Renal cortex interstitium (tissue), 11 donors: ENCODE results near the gene IL16. TPM values are rescaled to one million over a fixed set of nuclear protein-coding genes. Genes with fewer than 3 reads are reported as not detected.

Experiments
- DNase-seq, 11 donors: peaks; one replicate each; pipeline ENCODE4 v3.0.0-alpha.2; 2013; ENCODE audit warnings: low read depth in 9 of 11, low spot score in 4 of 11; ENCODE audit errors: extremely low read depth in 1 of 11
- polyA plus RNA-seq, 3 donors: library from polyadenylated mRNA; unstranded; fragments of 120-200 nt; gene quantifications; one replicate each; pipeline ENCODE4 v1.2.1, GENCODE V29; 2013; ENCODE audit not compliant: insufficient read length in 3 of 3

Gene IL16
- polyA plus RNA-seq, 3 donors, result 5.2 to 5.5 (median 5.4) TPM

DNA sequence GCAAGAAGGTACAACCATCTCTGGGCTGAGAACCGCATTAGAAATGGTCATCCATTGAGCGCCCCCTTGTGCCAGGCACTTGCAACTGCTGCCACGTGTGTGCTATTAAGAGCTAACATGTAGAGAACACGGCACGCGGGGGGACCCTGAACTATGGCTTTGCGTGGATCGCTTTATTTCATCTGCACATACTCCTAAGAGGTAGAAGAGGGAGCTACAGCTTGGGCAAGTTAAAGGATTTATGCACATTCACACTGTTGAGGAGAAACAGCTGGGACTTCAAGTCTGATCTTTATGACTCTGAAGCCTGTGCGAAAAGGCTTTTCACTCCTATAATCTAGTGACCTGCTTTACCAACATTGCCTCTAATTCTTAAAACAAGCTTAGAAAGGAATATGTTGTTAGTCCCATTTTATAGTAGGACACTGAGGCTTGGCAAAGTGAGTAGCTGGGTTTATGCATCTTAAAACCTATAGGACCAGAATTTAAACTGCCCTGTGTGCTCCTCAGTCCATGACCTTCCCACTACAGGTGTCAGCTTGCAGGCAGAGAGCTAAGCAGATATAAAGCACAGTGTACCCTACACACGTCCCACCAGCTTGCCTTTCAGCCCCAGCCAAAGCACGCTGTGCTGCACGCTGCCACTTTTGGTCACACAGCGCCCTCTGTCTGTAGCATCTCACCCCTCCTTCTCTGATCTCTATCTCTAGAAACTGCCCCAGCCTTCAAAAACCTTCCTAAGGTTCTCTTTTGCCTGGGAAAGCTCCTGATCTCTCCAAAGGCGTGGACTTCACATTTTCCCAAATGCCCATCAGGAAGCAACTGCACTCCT, 69.5 kb downstream of the IL16 start:
- DNase-seq, result peak; percentile 46 to 73 (median 68)

DNA sequence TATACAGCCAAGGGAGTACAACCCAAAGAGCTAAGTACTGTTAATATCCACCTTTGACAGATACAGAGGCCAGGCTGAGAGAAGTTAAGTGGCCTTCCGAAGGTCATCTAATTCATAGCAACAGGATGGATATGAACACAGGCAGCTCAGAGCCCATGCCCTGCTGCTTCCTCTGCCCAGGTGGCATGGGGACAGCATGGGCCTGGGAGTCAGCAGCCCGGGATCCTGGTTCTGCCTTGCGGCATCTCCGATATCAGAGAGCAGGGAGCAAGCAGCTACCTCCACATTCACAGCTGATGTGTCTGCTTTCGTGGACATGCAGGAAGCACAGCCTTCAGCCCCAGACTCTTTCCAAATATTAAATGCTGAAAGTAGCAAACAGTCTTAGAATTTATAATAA, 71.7 kb downstream of the IL16 start:
- DNase-seq, result no peak

DNA sequence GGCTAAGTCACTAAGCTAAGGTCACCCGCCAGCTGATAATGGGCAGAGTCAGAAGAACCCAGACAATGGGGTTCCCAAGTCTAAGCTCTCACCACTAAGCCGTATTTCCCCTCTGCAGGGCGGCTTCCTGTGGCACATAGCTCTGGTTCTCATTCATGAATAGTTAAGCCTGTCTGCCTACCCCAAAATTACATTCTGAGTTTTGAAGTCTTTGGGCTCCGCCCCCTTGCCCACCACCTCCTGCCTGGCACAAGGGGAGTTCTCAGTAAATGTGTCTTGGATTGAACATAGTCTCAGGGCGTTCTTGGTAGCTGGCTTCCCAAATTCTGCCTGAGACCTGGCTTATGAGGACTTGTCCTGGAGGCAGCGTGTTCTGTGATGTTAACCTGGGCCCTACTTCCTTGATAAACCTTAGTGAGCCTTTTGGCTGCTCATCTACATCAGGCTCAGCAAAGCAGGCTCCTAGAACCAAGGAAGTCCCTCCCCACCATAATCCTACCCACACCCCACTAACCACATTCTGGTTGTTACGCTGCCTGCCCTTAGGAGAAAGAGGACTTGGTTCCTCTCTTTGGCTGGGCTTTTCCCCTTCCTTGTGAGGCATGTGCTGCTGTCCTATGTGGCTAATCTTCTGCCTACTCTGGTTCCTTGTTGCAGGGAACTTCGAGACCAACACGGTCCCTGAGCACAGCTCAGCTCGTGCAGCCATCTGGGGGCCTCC, 72.4 kb downstream of the IL16 start:
- no peak for DNase-seq

DNA sequence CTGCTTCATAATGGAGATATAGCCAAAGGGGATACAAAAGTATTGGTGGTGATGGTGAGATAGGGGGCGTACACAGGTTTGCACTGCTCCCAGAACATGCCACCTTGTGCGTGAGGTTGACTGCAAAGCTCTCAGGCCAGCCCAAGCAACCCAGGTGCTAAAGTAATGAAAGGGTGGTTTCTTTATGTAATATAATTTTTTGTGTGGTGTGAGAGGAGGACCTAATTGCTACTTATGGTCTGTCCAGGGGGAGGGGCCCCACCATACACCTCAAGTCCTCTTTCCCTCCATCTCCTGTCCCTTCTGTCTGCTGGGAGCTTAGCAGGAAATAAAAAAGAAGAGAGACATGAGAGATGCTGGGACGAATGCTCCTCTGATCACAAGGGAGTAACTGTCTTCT, 73.5 kb downstream of the IL16 start:
- DNase-seq, result no peak

DNA sequence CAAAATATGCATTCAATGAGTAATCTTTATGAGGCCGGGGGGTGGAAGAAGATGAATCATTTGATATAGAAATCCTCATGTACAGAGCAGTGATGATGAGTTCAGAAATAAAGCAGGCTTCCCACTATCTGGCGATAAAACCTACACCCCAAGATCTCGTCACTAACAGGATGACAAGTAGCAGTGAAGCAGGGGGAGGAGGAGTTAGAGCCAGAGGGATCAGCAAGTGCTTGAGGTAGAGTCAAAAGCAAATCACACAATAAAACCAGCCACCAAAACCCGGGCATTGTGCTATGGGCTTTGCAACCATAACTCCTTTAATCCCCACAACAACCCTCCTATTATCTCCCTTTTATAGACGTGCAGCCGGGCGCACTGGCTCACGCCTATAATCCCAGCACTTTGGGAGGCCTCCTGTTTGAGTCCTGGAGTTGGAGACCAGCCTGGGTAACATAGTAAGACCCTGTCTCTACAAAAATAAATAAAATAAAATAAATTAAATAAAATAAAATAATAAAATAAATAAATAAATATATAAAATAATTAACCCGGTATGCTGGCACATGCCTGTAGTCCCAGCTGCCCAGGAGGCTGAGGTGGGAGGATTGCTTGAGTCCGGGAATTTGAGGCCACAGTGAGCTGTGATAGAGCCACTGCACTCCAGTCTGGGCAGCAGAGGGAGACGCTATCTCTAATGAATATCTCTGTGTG, 74.3 kb downstream of the IL16 start:
- no peak for DNase-seq

DNA sequence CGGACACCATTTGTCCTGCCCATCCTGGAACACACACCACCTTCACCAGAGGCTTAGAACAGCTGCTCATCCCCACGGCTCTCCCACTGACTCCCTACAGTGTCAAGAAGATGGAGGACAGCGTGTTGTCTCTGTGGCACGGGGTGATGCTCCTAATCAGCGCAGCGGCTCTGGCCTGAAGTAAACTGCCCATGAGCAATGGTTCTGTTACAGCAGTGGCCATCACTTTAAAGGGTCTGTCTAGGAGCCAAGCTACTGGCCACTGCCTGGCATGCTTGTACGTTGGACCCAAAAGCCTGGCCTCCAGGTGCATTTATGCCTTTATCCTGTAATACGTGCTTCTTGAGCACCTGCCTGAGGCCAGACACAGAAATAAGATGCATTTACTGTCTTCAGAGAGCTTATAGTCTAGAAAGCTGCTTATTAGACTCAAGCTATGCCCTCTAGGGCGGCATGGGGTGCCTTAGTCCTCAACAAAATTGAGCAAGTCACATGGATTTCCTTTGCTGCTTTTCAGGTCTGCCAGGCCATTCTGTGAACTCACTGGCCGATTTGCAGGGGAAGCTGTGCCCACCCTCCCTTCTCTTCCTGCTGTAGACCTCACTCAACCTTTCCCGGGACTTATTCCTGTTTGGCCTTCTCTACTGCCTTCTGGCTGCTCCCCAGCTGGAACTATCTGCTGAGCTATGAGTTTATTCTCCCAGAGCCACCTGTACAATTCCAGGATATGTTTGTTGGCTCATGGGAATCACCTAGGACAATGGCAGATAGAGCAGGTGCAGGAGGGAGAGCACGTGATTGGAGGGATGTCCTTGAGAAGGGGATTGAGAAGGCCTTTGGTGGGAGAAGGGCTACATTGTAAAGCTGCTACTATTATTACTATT, 75.3 kb downstream of the IL16 start:
- no peak for DNase-seq

DNA sequence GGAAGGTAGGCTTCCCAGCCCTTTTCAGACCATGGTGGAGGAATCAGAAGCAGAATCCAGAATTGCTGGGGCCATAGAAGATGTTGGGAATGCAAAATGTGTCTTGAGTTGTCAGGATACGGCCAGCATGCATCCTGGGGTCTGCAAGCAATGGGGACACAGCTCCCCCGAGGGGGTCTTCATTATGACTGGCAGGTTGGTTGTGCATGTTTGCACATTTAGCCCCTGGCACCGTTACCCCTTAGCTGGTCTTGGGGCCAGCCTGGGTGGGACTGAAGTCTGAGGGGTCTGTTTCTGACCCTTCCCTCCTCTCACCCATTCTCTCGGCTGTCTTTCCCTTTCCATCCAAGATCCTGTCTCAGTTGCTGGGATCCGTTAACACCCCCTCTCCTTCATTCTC, 76.5 kb downstream of the IL16 start:
- DNase-seq, result no peak

DNA sequence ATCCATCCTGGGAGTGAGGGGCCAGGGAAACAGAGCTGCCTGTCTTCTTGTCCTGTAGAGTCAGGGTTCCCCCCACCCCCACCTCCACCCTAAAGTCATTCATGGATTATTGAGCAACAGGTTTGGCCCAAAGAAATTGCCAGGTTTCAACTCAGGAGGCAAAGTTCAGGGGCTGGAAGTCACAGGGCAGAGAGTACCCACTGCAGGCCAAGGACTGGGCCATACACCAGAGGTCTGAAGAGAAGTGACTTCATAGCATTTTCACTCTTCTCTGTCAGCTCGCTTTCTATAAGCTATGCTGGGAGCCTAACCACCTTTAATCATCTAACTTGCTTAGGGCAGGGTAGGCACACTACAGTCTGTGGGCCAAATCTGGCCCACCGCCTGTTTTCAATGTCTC, 77.2 kb downstream of the IL16 start:
- no peak for DNase-seq

DNA sequence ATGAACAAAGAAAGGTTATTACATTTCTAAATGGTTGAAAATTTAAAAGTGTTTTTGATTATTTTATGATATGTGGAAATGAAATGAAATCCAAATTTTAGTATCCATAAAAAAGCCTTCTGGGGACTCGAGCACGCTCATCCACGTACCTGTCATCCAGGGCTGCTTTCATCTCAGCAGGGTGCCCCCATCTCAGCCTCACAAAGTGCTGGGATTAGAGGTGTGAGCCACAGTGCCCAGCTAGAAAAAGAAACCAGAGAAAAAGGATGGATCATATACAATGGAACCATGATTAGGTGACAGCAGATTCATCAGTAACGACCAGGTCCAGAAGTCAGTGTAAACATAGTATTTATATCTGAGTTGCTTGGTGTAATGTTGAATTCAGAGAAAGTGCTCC, 77.6 kb downstream of the IL16 start:
- no peak for DNase-seq

DNA sequence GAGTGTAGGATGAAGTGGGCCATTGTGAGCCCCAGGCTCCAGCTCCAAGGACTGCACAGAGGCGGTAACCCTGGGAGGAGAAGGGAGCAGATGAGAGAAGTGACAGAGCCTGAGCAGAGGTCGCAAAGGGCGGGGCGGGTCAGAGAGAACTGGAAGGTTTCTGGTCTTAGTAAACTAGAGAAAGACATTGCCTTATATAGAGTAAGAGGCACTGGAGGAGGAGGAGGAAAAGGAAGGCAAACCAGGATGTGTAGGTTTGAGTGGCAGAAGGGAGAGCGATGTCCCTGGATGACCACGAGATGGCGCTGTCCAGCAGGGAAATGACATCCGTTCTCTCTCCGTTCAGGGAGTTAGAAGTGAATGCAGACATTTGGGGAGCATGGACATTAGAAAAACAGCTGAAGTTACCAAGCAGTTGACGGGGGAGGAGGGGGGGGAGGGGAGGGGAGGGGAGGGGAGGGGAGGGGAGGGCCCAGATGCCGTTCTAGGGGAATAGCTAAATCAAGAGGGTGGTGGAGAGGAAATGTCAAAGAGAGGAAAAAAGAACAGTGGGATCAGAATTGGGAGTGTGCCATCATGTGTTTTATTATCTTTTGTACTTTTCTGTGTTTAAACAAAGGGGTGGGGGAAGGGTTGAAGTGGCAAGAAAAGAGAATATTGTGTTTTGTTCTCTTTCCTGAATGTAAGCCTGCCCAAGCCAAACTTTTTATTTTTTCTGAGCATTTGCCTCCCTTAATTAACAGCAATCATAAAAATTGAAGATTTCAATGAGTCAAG, 78.4 kb downstream of the IL16 start:
- peak; percentile 57 to 77 (median 69) for DNase-seq

DNA sequence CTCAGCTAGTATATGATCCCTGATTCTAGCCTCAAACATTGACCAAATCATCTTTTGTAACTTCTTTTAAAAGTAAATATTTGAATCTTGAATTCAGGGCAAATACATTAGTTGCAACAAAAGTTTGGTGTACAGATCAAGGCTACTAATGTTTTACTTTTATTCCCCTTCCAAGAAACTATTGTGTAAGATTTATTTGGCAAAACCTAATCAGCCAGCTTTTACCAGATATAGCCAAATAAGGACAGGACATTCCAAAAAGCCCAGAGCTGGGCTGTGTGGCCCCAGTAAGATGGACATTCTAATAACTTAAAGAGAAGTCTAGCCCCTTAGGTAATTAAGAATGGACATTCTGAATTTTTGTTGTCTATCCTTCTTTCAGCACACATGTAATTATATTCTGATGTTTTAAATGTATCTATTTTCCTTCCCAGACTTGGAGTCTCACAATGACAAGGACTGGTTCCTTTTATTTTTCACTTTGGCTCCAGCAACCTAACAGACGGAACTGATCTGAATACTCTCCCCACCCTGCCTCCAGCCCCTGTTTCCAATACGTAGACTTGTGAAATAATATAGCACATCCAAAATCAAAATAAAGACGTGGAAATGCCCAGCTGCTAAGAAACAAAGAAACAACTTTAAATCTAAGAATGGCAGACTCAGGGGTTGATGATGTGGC, 79.2 kb downstream of the IL16 start:
- no peak for DNase-seq

DNA sequence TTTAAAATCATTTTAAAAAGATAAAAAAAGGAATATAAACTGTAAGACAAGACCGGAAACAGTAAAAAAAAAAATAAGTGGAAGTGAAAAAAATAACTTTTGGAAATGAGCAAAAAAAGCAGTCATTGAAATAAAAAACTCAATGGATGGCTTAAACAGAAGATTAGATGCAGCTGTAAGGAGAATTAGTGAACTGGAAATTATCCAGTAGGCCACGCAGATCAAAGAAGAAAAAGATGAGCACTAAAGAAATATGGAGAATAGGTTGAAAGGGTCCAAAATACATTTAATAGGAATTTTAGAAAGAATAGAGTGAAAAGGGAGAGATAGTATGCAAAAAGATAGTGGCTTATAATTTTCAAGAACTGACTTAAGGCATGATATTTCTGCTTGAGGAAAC, 80.3 kb downstream of the IL16 start:
- no peak for DNase-seq

DNA sequence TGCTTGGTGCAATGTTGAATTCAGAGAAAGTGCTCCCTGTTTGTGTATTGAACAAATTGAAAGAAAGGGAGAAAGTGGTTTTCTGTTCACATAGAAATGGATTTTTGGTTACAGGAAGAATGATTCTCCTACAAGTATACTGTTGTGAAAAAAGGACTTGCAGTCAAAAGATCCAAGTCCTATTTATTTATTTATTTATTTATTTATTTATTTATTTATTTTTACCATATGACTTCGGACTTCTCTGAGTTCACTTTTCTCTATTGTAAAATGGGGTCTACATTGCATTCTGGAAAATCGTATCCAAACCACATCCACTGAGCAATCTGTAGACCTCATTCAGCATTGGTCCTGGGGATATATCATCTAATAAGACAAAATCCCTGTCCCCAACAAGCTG, 81.2 kb downstream of the IL16 start:
- no peak for DNase-seq

DNA sequence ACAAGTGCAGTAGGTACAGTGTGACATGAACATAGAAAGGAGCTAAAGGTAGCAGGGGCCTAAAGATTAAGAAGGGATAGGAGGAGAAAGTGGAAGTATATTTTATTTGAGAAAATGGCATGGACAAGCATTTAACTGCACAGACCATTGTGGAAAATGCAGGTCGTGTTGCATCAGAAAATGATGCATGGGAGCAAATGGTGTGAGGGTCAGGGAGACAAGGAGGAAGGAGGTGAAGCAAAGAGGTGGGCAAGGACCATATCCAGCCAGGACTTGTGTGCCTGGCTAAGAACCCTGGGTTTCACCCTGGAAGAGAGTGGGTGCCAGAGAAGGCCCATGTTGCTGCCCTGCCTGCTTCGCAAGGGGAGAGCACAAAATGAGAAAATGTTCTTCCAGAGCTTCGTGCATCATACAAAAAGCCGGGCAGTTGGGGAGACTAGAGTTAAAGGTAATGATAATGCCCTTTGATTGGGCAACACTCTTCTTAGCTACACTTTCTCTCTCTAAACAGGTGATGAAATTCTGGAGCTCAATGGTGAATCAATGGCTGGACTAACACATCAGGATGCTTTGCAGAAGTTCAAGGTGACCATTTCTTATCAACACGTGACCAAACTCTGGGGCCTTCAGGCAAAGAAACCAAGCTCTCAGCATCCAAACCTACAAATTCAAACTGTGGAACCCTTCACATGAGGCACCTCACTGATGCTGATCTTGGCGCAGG, 81.8 kb downstream of the IL16 start:
- DNase-seq, result no peak

DNA sequence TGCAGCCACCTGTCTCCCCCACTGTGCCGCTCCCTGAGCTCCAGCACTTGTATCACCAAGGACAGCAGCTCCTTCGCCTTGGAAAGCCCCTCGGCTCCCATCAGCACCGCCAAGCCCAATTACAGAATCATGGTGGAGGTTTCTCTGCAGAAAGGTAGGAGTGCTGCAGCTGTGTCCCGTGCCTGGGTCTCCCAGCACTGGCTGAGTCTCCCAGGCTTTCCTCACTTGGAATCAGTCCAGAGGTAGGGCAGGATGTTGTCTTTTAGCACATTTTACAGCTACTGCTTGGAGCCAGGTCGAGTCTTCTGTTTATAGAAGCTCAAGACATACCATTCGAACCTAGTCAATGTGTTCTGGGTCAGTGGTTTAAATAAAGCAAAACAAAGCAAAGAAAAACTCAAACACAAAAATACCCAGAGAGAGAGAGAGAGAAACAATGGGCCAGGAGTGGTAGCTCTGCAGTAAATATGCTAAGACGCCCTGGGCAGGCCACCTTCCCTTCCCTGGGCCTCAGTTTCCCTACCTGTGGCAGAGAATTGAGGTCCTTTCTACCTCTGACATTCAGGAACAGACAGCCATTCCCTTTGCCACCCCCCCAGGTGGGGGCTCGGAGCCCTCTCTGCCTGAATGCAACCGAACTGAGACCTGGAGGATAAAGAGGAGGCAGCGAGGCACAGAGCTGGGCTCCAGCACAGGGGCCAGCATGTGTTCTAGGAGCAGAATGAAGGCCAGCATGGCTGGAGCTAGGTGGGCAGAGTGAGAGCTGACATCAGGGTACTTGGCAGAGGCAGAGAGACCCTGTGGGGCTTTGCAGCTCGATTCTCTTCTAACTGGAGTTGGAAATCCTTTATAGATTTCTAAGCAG, 83.2 kb downstream of the IL16 start:
- DNase-seq, result no peak

DNA sequence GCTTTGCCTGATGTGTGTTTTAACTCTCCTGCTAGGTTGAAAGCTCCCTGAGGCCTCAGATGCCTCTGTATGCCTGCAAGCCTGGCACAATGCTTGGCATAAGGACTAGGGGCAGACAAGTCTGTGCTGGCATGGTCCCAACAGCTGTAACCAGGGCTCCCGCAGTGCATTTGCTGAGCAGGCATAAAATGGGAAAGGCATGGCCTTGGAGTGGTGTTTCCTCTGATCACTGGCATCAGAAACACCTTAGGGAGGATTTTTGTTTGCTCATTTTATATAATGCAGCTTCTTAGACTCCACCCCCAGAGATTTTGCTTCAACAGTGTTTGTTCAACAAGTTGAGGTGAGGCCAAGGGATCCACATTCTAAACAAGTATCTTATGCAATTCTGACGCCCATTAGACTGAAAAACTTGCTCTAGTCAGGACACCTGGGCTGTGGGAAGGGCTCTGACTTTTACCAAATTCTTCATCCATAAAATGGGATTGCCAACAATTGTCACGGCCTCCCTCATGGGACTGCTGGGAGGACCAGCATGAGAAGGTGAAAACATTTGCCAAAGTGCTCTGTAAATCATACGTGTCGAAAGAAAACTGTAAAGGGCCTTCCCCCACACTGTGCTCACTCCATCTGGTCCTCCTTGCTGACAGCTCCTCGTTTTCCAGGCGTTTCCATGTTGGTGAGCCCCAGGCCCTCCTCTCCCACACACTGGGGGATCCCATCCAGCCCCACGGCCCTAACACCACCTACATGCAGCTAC, 84.2 kb downstream of the IL16 start:
- DNase-seq, result no peak
